GM19463 (cell line): ENCODE measurements around the gene PPP2R2C.

Experiments used
- ATAC-seq: cut with Tn5 transposase; IDR thresholded peaks from one replicate; pipeline ENCODE4 v1.9.1; 2021; ENCODE audit warnings: mild to moderate bottlenecking, moderate library complexity; ENCODE audit not compliant: unreplicated experiment

Gene PPP2R2C

DNA sequence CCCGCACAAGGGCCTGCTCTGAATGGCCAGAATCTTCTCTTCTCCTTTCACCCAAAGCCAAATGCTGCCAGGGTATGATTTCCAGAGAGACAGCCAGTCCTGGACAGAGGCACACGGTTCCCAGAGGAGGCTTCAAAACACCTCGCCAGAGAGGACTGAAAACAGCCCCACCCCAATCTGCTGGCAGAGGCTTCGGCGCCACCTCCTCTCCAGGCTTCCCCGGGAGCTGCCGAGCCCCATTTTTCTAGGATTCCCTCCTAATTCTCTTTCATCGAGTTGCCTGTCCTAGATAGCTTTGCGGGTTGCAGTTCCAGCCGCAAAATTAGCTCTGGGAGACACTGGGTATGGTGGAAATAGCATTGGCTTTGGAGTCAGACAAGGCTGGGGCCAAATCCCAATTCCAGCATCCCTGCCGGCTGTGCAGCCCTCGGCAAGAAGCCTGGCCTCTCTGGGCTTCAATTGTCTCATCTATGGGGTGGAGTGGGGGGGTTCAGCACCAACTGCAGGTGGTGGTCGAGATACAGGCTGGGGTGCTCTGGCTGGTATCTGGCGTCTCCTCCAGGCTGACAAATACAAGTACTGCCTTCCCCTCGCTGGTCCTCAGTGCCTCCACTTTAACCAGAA is 22.6 kb downstream of the PPP2R2C start:
- ATAC-seq: no peak

DNA sequence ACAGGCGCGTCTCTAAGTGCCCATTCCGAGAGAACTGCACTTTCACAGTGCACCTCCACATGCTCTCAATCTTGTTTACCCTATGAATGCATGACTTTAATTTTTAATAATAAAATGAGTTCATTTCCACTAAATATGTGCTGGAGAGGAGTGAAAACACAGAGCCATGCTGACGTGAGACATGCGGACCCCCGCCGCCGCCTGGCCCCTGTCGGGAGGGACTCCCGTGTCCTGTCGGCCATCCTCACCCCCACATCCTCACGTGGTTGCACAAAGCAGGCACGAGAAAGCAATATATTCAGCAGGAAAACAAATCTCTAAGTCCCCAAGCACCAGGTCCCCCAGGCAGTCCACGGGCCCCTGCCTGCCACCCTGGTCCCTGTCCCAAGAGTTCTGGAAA is 23.1 kb downstream of the PPP2R2C start:
- ATAC-seq: no peak

DNA sequence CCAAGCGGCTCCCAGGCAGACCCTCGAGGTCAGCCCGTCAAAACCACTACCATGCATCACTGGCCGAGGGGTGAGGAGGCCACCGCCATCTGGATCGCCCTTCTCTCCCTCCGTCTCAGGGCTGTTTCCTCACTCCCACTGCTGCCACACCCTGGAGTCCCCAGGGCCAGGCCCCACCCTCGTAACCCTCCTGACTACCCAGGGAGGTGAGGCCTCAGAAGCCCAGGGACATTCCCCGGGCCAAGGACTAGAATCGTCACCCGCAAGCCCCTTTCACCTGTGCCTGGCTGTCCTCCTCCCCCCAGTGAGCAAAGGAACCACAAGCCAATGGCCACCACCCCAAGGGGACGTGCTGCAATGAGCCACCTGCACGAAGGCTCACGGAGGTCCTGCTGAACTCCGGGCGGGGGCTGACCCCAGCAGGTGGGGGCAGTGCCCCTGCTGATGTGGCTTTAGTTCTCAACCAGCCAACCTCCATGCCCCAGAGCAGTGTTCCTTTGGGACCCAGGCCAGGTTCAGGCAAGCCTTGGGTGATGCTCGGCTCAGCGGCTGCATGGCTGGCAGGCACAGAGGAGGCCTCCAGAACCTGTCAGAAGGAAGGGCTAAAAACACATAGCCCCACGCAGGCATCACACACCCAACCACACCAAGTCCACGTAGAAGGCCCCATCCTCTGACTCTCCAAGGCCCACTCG is 23.8 kb downstream of the PPP2R2C start:
- ATAC-seq: no peak

DNA sequence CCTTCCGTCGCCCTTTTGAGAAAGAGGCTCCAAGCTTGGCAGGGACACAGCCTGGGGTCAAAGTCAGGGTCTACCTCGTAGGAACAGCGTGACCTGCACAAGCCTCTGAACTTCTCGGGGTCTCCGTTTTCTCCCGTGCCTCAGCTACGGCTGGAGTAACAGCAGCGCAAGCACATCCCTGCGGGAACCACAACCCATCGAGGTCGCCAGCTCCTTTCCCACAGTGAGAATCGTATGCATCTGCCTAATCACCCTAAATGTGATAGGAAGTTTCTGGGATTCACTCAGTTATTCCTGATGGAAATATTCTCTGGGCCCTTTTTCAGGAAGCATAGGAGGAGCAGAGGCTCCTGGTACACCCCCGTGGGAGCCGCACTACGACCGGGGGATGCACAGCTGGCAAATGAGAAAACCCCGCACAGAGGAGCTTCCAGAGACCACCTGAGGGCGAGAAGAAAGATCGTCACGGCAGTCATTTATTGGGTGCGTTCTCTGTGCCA is 24.7 kb downstream of the PPP2R2C start:
- ATAC-seq: no peak

DNA sequence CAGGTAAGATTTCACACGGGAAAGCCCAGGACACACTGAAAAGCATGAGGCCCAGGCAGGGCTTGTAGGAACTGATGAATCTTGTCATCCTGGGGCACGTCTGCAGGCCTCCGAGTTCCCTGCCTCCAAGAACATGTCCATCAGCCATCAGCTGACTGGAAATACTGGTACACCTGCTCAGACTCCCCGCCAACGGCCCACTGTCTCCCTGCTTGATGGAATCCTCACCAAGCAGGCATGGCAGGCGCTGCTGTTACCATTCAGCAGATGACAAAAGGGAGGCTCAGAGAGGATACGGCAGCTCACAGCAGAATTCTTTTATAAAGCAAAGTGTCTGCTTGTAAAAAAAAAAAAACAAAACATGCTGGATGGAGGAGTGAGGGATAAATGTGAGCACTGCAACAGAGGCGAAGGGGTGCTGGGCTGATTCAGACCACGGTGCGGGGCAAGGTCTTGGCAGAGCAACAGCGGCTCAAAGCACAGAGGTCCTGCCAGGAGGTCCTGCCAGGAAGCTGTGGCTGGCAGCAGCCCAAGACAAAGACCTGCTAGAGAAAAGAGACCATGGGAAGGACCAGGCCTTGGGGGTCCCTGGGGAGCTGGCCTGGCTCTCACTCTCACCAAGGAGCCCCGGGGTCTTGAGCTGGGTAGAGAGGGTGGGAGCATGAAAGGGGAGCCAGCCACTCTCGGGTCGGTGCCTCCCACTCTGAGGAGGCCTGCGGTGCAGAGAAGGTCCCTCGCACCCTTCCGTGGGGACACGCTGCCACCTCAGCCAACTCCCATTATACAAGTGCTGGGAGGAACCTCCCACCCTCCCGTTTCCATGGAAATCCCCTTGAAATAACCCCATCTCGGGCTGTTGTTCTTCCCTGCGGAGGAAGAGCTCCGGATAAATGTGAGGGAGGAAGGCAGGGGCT is 25.6 kb downstream of the PPP2R2C start:
- no peak for ATAC-seq

GRCh38 chr4:6446130-6446482 is 26.3 kb downstream of the PPP2R2C start:
- no peak for ATAC-seq

DNA sequence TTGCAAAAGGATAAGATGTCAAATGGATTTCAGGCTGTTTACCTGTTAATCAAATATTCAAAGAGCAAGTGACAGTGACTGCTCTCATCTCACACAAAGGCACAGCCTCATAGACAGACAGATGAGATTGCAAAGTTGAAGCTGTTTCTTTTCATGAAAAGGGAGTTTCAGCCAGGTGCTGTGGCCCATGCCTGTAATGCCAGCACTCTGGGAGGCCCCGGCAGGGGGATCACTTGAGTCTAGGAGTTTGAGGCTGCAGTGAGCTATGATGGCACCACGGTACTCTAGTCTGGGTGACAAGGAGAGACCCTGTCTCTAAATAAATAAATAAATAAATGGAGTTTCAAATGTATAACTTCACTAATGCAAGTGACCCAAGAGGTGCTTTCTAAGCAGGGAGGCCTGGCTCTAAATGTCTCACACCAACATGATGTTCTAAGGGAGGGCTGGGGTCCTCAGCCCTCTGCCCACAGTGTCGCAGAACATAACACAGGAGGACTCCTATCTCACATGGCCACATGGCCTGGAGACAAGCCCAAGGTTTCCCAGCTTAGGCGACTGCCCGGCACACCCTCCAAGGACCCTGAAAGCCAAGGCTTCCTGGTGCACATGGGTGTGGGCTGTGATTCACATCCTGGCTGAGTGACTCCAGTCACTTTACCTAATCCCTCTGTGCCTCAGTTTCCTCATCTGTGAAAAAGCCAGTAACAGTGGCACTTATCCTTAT is 26.8 kb downstream of the PPP2R2C start:
- no peak for ATAC-seq

DNA sequence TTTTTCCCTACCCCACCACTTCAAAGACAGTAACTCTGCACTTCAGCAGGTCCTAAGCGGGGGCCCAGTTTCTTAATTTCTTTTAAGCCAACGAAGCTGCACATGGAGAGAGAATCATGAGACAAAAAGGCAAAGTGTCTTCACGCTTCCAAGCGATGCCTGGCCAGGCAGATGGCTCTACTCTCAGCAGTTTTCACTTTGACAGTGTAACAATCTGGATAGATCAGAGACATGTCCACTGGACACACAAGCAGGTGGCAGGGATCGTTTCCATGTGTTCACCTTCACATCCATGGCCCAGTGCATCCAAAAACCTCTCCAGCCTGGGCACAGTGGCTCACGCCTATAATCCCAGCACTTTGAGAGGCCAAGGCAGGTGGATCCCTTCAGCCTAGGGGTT is 27.8 kb downstream of the PPP2R2C start:
- no peak for ATAC-seq

DNA sequence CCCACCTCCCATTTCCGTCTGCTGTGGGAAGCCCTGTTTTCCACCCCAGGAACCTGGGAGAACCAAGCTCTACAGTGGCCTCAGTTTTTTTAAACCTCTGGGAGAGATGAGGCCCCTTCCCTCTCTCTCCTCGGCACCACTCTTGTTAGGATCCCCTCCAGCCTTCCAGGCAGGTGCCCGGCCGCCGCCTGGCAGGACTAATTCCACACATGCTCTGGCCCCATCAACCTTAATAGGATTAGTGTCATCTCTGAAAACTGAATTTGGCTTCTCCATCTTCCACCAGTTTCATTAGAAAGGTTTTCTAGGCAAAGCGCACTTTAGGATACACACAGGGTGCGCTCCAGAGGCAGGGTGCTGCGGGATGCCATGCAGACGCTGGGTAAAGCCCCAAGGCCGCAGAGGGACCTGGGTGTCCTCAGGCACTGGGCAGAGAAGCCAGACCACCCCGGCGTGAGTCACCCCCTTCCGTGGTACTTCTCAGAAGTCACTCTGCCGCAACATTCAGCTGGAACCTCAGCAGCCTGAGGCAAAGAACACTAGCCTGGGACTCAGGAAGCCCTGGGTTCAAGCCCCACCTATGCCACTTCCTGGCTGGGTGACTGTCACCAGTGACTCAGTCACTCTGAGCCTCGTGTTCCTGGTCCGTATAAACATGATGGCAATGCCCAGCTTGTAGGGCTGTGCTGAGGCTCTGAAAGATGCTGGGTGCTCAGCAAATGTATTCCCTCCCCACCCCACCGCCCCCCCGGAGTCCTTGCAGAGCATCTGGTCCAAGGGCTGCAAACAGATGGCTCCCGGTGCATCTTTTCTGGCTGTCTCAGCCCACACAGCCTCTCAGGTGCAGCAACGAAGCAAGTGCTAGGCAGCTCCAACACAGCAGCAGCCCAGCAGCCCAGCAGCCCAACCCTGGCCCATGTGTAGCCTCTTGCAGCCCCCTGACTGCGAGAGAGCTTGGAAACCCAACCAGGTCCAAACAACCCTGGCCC is 29.1 kb downstream of the PPP2R2C start:
- no peak for ATAC-seq

DNA sequence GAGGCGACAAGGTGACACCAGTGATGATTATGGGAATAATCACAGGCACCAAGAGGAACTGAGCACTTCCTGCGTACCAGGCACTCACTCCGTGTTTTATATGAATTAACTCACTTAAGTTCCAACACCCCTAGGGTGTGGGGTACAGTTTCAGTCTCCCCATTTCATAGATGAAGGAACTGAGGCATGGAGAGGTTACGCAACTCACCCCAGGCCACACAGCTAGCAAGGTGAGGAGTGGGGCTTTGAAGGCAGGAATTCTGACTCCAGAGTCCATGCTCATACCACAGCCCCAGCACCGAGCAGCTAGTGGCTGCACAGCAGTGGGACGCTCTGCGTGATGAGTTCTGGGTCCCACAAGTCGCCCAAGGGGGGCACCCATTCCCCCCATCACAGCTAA is 29.9 kb downstream of the PPP2R2C start:
- ATAC-seq: no peak

DNA sequence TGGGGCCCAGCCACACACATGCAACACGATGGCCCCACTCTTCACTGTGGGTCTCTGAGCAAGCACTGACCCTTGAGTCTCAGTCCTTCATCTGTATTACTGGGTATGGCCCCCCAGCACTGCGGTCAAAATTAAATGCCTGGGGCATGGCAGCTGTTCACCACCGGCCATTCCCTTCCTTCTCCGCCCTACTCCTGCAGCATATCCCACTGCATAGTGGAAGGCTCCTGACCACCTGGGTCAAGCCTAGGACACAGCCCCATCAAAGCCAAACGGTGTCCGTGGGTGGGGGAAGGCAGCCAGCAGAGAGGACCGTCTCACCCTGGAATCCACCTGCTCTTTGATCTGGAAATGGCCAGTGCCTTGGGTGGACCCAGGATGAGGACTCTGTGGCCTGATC is 30.7 kb downstream of the PPP2R2C start:
- ATAC-seq: no peak

- no peak for ATAC-seq
Measured at GRCh38 chr4:6441202-6441582, 31.2 kb downstream of the PPP2R2C start.

- no peak for ATAC-seq
Measured at GRCh38 chr4:6440506-6441201, 31.8 kb downstream of the PPP2R2C start.

DNA sequence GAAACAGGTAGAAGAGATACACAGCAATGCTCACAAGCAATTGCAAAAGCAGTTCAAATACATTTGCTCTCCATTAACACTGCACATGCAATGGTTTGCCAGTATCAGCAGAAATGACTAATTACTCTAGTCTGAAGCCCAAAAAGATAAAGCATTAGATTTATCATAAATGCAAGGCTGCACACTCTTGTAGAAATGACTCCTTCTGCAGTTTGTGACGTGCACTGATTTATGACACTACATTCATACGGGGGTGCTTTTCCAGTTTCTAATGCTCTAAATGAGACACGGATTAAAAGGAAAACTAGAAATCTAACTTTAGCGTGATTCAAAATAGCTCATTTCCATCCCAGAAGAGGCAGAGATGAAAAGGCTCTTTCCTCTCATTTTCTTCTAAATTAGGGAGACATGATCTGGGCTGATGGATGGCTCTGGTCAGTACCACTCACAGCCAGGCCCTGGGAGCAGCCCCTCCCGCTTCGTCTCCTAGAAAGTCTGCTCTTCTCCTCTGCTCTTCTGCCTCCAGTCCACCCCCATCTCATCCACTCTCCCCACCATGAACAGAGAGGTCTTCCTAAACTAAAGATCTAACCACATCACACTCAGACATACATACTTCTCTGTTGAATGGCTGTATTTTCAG is 33.2 kb downstream of the PPP2R2C start:
- ATAC-seq: no peak

DNA sequence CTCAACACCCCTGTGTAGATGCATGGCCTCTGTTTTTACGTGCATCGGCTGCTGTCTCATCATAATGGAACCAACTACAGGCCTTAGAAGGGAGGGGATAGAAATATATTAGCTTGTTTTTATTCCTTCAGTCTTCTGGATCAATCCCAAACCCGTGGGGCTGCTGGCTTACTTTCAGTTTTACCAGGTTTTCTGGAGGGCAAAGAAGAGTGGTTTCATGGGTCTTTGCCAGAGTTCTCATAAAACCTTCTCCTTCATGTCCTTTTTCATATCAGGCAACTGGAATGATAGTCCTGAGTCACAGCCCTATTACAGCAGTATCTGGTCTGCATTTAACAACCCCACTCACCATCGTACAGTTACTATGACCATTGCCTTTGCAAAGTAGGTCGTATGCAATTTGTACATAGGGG is 34.6 kb downstream of the PPP2R2C start:
- ATAC-seq: no peak

GRCh38 chr4:6435010-6435409 is 37.4 kb downstream of the PPP2R2C start:
- ATAC-seq: no peak

GRCh38 chr4:6430927-6431326 is 41.5 kb downstream of the PPP2R2C start:
- ATAC-seq: no peak

GRCh38 chr4:6427439-6428090 is 44.8 kb downstream of the PPP2R2C start:
- ATAC-seq: no peak
